Neural cell (in vitro differentiated cells): ENCODE results near the gene GPALPP1. TPM values are rescaled to one million over a fixed set of nuclear protein-coding genes. Genes with fewer than 3 reads are reported as not detected.

ENCODE experiments used
- H2AFZ ChIP-seq: fragments of 200-600, 300-800 bp; sonication (generic), shearing (Covaris generic); 2 replicates; pipeline ENCODE4 v1.6.0; 2014; ENCODE audit warnings: low read depth, mild to moderate bottlenecking, antibody characterized with exemption, low read length, moderate library complexity
- H3F3A ChIP-seq: fragments of 200-600 bp; shearing (Covaris generic); 2 replicates; pipeline ENCODE4 v1.6.1; 2016; ENCODE audit warnings: mild to moderate bottlenecking, moderate library complexity, mixed read lengths, antibody characterized with exemption, low read length; ENCODE audit not compliant: insufficient read depth, poor library complexity, severe bottlenecking
- H3K27ac ChIP-seq: fragments of 200-600, 300-800 bp; sonication (generic), shearing (Covaris generic); 2 replicates; pipeline ENCODE4 v1.5.1; 2014; ENCODE audit warnings: mild to moderate bottlenecking, low read length, moderate library complexity
- H3K27me3 ChIP-seq: fragments of 300-800, 200-600 bp; sonication (generic), shearing (Covaris generic); 2 replicates; pipeline ENCODE4 v1.6.0; 2014; ENCODE audit warnings: mild to moderate bottlenecking, low read depth, low read length, moderate library complexity; ENCODE audit not compliant: insufficient read depth
- H3K36me3 ChIP-seq: fragments of 300-800, 200-600 bp; sonication (generic), shearing (Covaris generic); 2 replicates; pipeline ENCODE4 v1.5.1; 2014; ENCODE audit warnings: mild to moderate bottlenecking, antibody characterized with exemption, low read length, moderate library complexity; ENCODE audit not compliant: insufficient read depth
- H3K4me2 ChIP-seq: fragments of 300-800, 200-600 bp; sonication (generic), shearing (Covaris generic); 2 replicates; pipeline ENCODE4 v1.6.0; 2014; ENCODE audit warnings: mild to moderate bottlenecking, low read length
- H3K4me3 ChIP-seq: fragments of 300-800, 200-600 bp; sonication (generic), shearing (Covaris generic); 2 replicates; pipeline ENCODE4 v1.5.1; 2014; ENCODE audit warnings: mild to moderate bottlenecking, low read length, moderate library complexity
- H3K79me2 ChIP-seq: fragments of 200-600 bp; shearing (Covaris generic); replicated peaks from 2 replicates; pipeline ENCODE4 v1.6.0; 2014; ENCODE audit warnings: mild to moderate bottlenecking, low read length, moderate library complexity; ENCODE audit not compliant: insufficient read depth
- H3K9ac ChIP-seq: fragments of 300-800, 200-600 bp; sonication (generic), shearing (Covaris generic); 2 replicates; pipeline ENCODE4 v1.6.1; 2016; ENCODE audit warnings: mild to moderate bottlenecking, low read length, mixed read lengths
- H3K9me2 ChIP-seq: fragments of 200-600 bp; shearing (Covaris generic); 2 replicates; pipeline ENCODE4 v1.6.1; 2016; ENCODE audit warnings: mild to moderate bottlenecking, low read length, mixed read lengths; ENCODE audit not compliant: insufficient read depth
- H3K9me3 ChIP-seq: fragments of 200-600, 300-800 bp; sonication (generic), shearing (Covaris generic); 2 replicates; pipeline ENCODE4 v1.6.1; 2016; ENCODE audit warnings: mild to moderate bottlenecking, mixed run types, low read length, moderate library complexity, mixed read lengths
- H4K20me1 ChIP-seq: fragments of 200-600 bp; shearing (Covaris generic); 2 replicates; pipeline ENCODE4 v1.6.1; 2016; ENCODE audit warnings: mild to moderate bottlenecking, mixed run types; ENCODE audit not compliant: insufficient read depth
- EP300 ChIP-seq: fragments of 450-650 bp; conservative IDR thresholded peaks from 2 replicates; pipeline ENCODE4 v1.6.1; 2014; ENCODE audit warnings: antibody characterized with exemption, mild to moderate bottlenecking, moderate library complexity; ENCODE audit not compliant: poor library complexity, severe bottlenecking
- EZH2 ChIP-seq: fragments of 200-600, 300-800 bp; shearing (Covaris generic), sonication (generic); IDR thresholded peaks from 2 replicates; pipeline ENCODE4 v1.6.1; 2014; ENCODE audit warnings: antibody characterized with exemption, low read length, borderline replicate concordance, mild to moderate bottlenecking; ENCODE audit not compliant: insufficient read depth, poor library complexity, severe bottlenecking
- MXI1 ChIP-seq: fragments of 450-650 bp; conservative IDR thresholded peaks from 2 replicates; pipeline ENCODE4 v1.6.1; 2014; ENCODE audit warnings: antibody characterized with exemption, mild to moderate bottlenecking; ENCODE audit not compliant: poor library complexity, severe bottlenecking
- POLR2AphosphoS5 ChIP-seq: IDR thresholded peaks from 2 replicates; pipeline ENCODE4 v1.6.1; 2012
- RAD21 ChIP-seq: fragments of 450-650 bp; conservative IDR thresholded peaks from 2 replicates; pipeline ENCODE4 v1.6.1; 2014; ENCODE audit warnings: antibody characterized with exemption, mild to moderate bottlenecking, moderate library complexity
- SMC3 ChIP-seq: fragments of 450-650 bp; conservative IDR thresholded peaks from 2 replicates; pipeline ENCODE4 v1.6.1; 2014; ENCODE audit warnings: antibody characterized with exemption, mild to moderate bottlenecking, moderate library complexity; ENCODE audit not compliant: poor library complexity
- TAF1 ChIP-seq: IDR thresholded peaks from 2 replicates; pipeline ENCODE4 v1.6.1; 2012; ENCODE audit warnings: low read depth
- polyA plus RNA-seq: library from polyadenylated mRNA; depleted of rRNA; stranded (reverse); fragments of >200 nt; gene quantifications from 2 replicates; pipeline ENCODE4 v1.2.3, GENCODE V29; 2014
- TF ChIP-seq, protein P1 (sequence below): fragments of 450-650 bp; IDR thresholded peaks from 2 replicates; pipeline ENCODE4 v1.5.1; 2014; ENCODE audit warnings: antibody characterized with exemption, mild to moderate bottlenecking, moderate library complexity; ENCODE audit not compliant: poor library complexity, severe bottlenecking
- TF ChIP-seq, protein P2 (sequence below): IDR thresholded peaks from 2 replicates; pipeline ENCODE4 v1.6.1; 2012; ENCODE audit warnings: borderline replicate concordance

The GPALPP1 gene
- polyA plus RNA-seq, 1 donor from 2014 or later, result 49.7 TPM

- H3K79me2 ChIP-seq, result no peaks in the 10 kb centered on the region
- no peaks in the 10 kb centered on the region for H3F3A ChIP-seq
- H3K36me3 ChIP-seq, result no peaks in the 10 kb centered on the region
- no peaks in the 10 kb centered on the region for H3K9me2 ChIP-seq
- H3K4me3 ChIP-seq, result no peak overlapping the region
- no peak overlapping the region for H3K9ac ChIP-seq
- no peak overlapping the region for H3K27ac ChIP-seq
- H3K27me3 ChIP-seq, result no peaks in the 10 kb centered on the region
- no peak for TF ChIP-seq EP300
- TF ChIP-seq EZH2, result no peak
- TF ChIP-seq MXI1, result no peak
- no peak for TF ChIP-seq RAD21
- no peak for TF ChIP-seq SMC3
- TF ChIP-seq, protein P1, sequence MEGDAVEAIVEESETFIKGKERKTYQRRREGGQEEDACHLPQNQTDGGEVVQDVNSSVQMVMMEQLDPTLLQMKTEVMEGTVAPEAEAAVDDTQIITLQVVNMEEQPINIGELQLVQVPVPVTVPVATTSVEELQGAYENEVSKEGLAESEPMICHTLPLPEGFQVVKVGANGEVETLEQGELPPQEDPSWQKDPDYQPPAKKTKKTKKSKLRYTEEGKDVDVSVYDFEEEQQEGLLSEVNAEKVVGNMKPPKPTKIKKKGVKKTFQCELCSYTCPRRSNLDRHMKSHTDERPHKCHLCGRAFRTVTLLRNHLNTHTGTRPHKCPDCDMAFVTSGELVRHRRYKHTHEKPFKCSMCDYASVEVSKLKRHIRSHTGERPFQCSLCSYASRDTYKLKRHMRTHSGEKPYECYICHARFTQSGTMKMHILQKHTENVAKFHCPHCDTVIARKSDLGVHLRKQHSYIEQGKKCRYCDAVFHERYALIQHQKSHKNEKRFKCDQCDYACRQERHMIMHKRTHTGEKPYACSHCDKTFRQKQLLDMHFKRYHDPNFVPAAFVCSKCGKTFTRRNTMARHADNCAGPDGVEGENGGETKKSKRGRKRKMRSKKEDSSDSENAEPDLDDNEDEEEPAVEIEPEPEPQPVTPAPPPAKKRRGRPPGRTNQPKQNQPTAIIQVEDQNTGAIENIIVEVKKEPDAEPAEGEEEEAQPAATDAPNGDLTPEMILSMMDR, result no peak
- TF ChIP-seq, protein P2, sequence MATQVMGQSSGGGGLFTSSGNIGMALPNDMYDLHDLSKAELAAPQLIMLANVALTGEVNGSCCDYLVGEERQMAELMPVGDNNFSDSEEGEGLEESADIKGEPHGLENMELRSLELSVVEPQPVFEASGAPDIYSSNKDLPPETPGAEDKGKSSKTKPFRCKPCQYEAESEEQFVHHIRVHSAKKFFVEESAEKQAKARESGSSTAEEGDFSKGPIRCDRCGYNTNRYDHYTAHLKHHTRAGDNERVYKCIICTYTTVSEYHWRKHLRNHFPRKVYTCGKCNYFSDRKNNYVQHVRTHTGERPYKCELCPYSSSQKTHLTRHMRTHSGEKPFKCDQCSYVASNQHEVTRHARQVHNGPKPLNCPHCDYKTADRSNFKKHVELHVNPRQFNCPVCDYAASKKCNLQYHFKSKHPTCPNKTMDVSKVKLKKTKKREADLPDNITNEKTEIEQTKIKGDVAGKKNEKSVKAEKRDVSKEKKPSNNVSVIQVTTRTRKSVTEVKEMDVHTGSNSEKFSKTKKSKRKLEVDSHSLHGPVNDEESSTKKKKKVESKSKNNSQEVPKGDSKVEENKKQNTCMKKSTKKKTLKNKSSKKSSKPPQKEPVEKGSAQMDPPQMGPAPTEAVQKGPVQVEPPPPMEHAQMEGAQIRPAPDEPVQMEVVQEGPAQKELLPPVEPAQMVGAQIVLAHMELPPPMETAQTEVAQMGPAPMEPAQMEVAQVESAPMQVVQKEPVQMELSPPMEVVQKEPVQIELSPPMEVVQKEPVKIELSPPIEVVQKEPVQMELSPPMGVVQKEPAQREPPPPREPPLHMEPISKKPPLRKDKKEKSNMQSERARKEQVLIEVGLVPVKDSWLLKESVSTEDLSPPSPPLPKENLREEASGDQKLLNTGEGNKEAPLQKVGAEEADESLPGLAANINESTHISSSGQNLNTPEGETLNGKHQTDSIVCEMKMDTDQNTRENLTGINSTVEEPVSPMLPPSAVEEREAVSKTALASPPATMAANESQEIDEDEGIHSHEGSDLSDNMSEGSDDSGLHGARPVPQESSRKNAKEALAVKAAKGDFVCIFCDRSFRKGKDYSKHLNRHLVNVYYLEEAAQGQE, result no peak
- TF ChIP-seq TAF1, result no peak
- no peaks in the 10 kb centered on the region for H4K20me1 ChIP-seq
- H3K4me2 ChIP-seq, result no peak overlapping the region
- H3K9me3 ChIP-seq, result no peaks in the 10 kb centered on the region
- no peak overlapping the region for H2AFZ ChIP-seq
Measured at GRCh38 chr13:45042539-45042938, 53.2 kb downstream of the GPALPP1 start.

- no peak overlapping the region for H3K27ac ChIP-seq
- H3K36me3 ChIP-seq, result no peaks in the 10 kb centered on the region
- no peaks in the 10 kb centered on the region for H3K9me2 ChIP-seq
- H3K4me2 ChIP-seq, result no peak overlapping the region
- H2AFZ ChIP-seq, result no peak overlapping the region
- H4K20me1 ChIP-seq, result no peaks in the 10 kb centered on the region
- peak overlapping the region; percentile 51 for H3K4me3 ChIP-seq
- H3K9ac ChIP-seq, result peak overlapping the region; percentile 22
- no peaks in the 10 kb centered on the region for H3K9me3 ChIP-seq
- H3K79me2 ChIP-seq, result no peaks in the 10 kb centered on the region
- no peak for TF ChIP-seq EP300
- TF ChIP-seq RAD21, result no peak
- no peak for TF ChIP-seq POLR2AphosphoS5
- TF ChIP-seq, protein P2, result no peak
- no peak for TF ChIP-seq TAF1
- TF ChIP-seq MXI1, result no peak
- no peaks in the 10 kb centered on the region for H3K27me3 ChIP-seq
- H3F3A ChIP-seq, result no peaks in the 10 kb centered on the region
Measured at GRCh38 chr13:45046445-45046844, 57.1 kb downstream of the GPALPP1 start.
